ENCODE data around the gene WBP2.

DNA sequence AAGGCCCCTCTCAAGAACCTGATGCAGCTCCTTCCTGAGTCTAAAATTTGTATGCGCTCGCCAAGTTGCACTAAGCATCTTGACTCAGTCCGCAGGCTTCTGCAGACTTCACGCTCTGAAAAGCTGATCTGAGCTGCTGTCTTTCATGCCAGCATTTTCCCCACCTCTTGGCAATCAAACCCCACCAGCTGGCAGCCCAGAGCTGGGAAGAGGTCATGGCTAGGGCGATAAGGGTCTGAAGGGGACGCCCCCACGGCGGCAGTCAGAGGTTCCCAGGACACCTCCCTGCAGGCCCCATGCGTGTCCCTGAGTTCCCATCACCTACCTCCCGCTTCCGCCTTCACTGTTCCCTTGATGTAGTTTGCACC is 5.9 kb downstream of the WBP2 start:
- TF ChIP-seq, protein P1, sequence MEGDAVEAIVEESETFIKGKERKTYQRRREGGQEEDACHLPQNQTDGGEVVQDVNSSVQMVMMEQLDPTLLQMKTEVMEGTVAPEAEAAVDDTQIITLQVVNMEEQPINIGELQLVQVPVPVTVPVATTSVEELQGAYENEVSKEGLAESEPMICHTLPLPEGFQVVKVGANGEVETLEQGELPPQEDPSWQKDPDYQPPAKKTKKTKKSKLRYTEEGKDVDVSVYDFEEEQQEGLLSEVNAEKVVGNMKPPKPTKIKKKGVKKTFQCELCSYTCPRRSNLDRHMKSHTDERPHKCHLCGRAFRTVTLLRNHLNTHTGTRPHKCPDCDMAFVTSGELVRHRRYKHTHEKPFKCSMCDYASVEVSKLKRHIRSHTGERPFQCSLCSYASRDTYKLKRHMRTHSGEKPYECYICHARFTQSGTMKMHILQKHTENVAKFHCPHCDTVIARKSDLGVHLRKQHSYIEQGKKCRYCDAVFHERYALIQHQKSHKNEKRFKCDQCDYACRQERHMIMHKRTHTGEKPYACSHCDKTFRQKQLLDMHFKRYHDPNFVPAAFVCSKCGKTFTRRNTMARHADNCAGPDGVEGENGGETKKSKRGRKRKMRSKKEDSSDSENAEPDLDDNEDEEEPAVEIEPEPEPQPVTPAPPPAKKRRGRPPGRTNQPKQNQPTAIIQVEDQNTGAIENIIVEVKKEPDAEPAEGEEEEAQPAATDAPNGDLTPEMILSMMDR (IDR thresholded peaks at IDR 0.05): no peak
- no peak for TF ChIP-seq POLR2AphosphoS5 (IDR thresholded peaks at IDR 0.05)

All from transverse colon (tissue), 4 donors.